Trophoblast cell (in vitro differentiated cells and primary cell): Measurements from ENCODE around the gene IL18R1.

Experiments
- DNase-seq, 2 donors: peaks; one replicate each; pipeline ENCODE4 v3.0.0-alpha.2; 2016
- H2AFZ ChIP-seq: 2 replicates; pipeline ENCODE4 v1.6.1; 2013; ENCODE audit warnings: low read length, moderate library complexity, mild to moderate bottlenecking; ENCODE audit not compliant: insufficient read depth, poor library complexity
- H2AK5ac ChIP-seq: 2 replicates; pipeline ENCODE4 v1.6.1; 2013; ENCODE audit warnings: mild to moderate bottlenecking, low read length
- H2BK120ac ChIP-seq: 2 replicates; pipeline ENCODE4 v1.6.1; 2013; ENCODE audit warnings: low read length, mild to moderate bottlenecking, moderate library complexity; ENCODE audit not compliant: insufficient read depth, poor library complexity
- H2BK12ac ChIP-seq: 2 replicates; pipeline ENCODE4 v1.6.1; 2013; ENCODE audit warnings: mild to moderate bottlenecking, low read length, moderate library complexity
- H2BK5ac ChIP-seq: 2 replicates; pipeline ENCODE4 v1.6.1; 2013; ENCODE audit warnings: low read length, low read depth, moderate library complexity, mild to moderate bottlenecking; ENCODE audit not compliant: poor library complexity
- H3K14ac ChIP-seq: 2 replicates; pipeline ENCODE4 v1.6.1; 2013; ENCODE audit warnings: mild to moderate bottlenecking, low read length
- H3K18ac ChIP-seq: 2 replicates; pipeline ENCODE4 v1.6.1; 2013; ENCODE audit warnings: mild to moderate bottlenecking, low read length
- H3K23ac ChIP-seq: 2 replicates; pipeline ENCODE4 v1.6.1; 2013; ENCODE audit warnings: low read length
- H3K27ac ChIP-seq: 2 replicates; pipeline ENCODE4 v1.5.1; 2013; ENCODE audit warnings: low read depth, mild to moderate bottlenecking, inconsistent platforms, low read length, moderate library complexity
- H3K27me3 ChIP-seq: 2 replicates; pipeline ENCODE4 v1.6.1; 2013; ENCODE audit warnings: inconsistent platforms, mild to moderate bottlenecking, low read length, moderate library complexity; ENCODE audit not compliant: insufficient read depth
- H3K36me3 ChIP-seq, 2 experiments: 1 replicate in 1 of 2; 2 replicates in 1 of 2; pipeline ENCODE4 v1.6.1; 2013; ENCODE audit warnings: low read length in 2 of 2, mild to moderate bottlenecking in 2 of 2, moderate library complexity in 1 of 2; ENCODE audit not compliant: insufficient read depth in 2 of 2, control insufficient read depth in 1 of 2
- H3K4ac ChIP-seq: 2 replicates; pipeline ENCODE4 v1.6.1; 2013; ENCODE audit warnings: low read depth, mild to moderate bottlenecking, low read length, moderate library complexity
- H3K4me1 ChIP-seq, 2 experiments: 1 replicate in 1 of 2; 2 replicates in 1 of 2; pipeline ENCODE4 v1.6.1; 2013; ENCODE audit warnings: low read length in 2 of 2, mild to moderate bottlenecking in 2 of 2, moderate library complexity in 1 of 2; ENCODE audit not compliant: insufficient read depth in 2 of 2, control insufficient read depth in 1 of 2
- H3K4me2 ChIP-seq: 2 replicates; pipeline ENCODE4 v1.6.1; 2013; ENCODE audit warnings: inconsistent platforms, mild to moderate bottlenecking, low read length, moderate library complexity
- H3K4me3 ChIP-seq: 2 replicates; pipeline ENCODE4 v1.5.1; 2013; ENCODE audit warnings: mild to moderate bottlenecking, low read depth, low read length, inconsistent platforms
- H3K79me1 ChIP-seq: one replicate; pipeline ENCODE4 v1.6.1; 2013; ENCODE audit warnings: low read length
- H3K79me2 ChIP-seq: 2 replicates; pipeline ENCODE4 v1.6.1; 2013; ENCODE audit warnings: low read length, mild to moderate bottlenecking; ENCODE audit not compliant: control insufficient read depth, insufficient read depth, poor library complexity
- H3K9ac ChIP-seq: 2 replicates; pipeline ENCODE4 v1.6.1; 2013; ENCODE audit warnings: mild to moderate bottlenecking, low read length
- H3K9me3 ChIP-seq: 2 replicates; pipeline ENCODE4 v1.6.1; 2013; ENCODE audit warnings: low read depth, mild to moderate bottlenecking, control low read depth, inconsistent platforms, low read length; ENCODE audit not compliant: insufficient read depth
- H4K12ac ChIP-seq: 2 replicates; pipeline ENCODE4 v1.6.1; 2013; ENCODE audit warnings: low read depth, mild to moderate bottlenecking, low read length, moderate library complexity
- H4K8ac ChIP-seq: 2 replicates; pipeline ENCODE4 v1.6.1; 2013; ENCODE audit warnings: low read depth, mild to moderate bottlenecking, low read length, moderate library complexity
- H4K91ac ChIP-seq: one replicate; pipeline ENCODE4 v1.6.1; 2013; ENCODE audit warnings: low read depth, mild to moderate bottlenecking, low read length, moderate library complexity
- WGBS: extraction: QIAGEN DNeasy Blood & Tissue Kit; methylation state at CpG from one replicate; pipeline ENCODE4 v1.1.7; 2013; ENCODE audit warnings: missing lambda C conversion rate; ENCODE audit not compliant: insufficient read length, insufficient coverage; ENCODE audit errors: extremely low coverage; 5-methylcytosine and 5-hydroxymethylcytosine counted together

The IL18R1 gene

DNA sequence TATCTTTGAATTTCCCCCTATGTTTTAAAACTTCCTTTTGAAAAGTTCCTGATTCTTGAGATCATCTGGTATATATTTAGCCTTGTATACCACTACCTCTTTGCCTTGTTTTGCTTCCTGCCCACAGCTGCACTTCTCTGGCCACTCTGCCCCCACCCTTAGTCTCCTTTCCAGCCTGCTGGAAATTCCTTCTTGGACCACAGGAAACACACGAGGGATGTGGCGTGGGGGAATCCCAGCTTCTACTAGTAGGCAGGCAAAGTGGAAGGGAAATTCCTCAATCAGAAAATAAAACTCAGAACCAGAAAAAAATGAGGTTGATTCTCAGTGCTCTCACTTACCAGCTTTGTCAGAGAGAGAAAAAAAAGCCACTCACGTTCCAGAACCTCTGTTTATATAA, 80.7 kb downstream of the IL18R1 start:
- Histone ChIP-seq H2BK120ac (no peak overlapping the region), H3K4me3 (no peak overlapping the region), H3K14ac (no peak overlapping the region), H4K8ac (no peak overlapping the region), H3K27ac (no peak overlapping the region), H2BK5ac (no peak overlapping the region), H2AK5ac (no peak overlapping the region), H3K9me3 (no peaks in the 10 kb centered on the region), H2AFZ (no peak overlapping the region), H3K79me2 (no peaks in the 10 kb centered on the region), H3K23ac (no peak overlapping the region), H4K91ac (no peak overlapping the region), H3K18ac (no peak overlapping the region), H3K9ac (no peak overlapping the region), H3K36me3 (no peaks in the 10 kb centered on the region), H3K27me3 (no peaks in the 10 kb centered on the region), H3K4me2 (no peak overlapping the region), H4K12ac (no peak overlapping the region), H3K4me1 (peaks cover 5 to 7% of the 10 kb centered on the region in 2 experiments), H2BK12ac (no peak overlapping the region), H3K4ac (no peak overlapping the region), H3K79me1 (no peaks in the 10 kb centered on the region)
- no CpG with 5 or more reads among the region's 3 CpGs for WGBS
- no peak for DNase-seq

DNA sequence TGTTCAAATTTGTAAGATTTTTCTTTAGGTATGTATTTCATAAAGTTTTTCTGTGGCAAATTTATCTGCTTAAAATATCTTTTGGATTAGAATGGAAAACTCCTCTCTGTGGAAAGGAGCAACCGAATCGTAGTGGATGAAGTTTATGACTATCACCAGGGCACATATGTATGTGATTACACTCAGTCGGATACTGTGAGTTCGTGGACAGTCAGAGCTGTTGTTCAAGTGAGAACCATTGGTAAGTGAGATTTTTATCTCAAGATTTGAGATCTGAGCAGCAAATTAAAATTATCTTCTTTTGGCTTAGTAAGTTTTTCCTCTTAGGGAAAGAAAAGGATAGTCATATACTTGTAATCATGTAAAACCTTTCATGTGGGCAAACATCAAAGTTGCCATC, 81.5 kb downstream of the IL18R1 start:
- Histone ChIP-seq H3K4me1 (peaks cover 5 to 7% of the 10 kb centered on the region in 2 experiments), H2AK5ac (no peak overlapping the region), H3K14ac (no peak overlapping the region), H3K9me3 (no peaks in the 10 kb centered on the region), H3K4me3 (no peak overlapping the region), H3K23ac (no peak overlapping the region), H3K27me3 (no peaks in the 10 kb centered on the region), H3K27ac (no peak overlapping the region), H3K4ac (no peak overlapping the region), H4K12ac (no peak overlapping the region), H2BK5ac (no peak overlapping the region), H2BK120ac (no peak overlapping the region), H3K79me2 (no peaks in the 10 kb centered on the region), H4K8ac (no peak overlapping the region), H3K36me3 (no peaks in the 10 kb centered on the region), H4K91ac (no peak overlapping the region), H3K79me1 (no peaks in the 10 kb centered on the region), H3K9ac (no peak overlapping the region), H3K4me2 (no peak overlapping the region), H3K18ac (no peak overlapping the region), H2AFZ (no peak overlapping the region), H2BK12ac (no peak overlapping the region)
- no peak for DNase-seq
- no CpG with 5 or more reads among the region's 4 CpGs for WGBS

DNA sequence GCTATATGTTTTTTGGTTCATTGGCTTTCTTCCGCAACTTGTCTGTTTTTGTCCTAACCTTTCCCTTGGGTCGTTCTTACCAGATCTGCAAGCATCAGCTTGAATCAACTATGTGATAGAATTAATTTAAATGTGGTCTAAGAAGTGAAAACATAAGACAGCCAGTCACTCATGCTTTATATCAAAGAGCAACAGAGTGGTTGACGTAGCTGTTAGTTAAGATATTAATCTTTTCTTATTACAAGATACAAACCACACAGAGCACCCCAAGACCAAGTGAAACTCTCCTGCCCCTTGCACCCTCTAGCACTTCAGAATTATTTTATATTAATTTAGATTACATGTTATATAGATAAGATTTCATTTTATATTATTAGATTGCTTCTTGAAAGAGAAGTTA, 82.5 kb downstream of the IL18R1 start:
- H3K79me1 ChIP-seq = no peaks in the 10 kb centered on the region
- H2BK120ac ChIP-seq = no peak overlapping the region
- no peaks in the 10 kb centered on the region for H3K9me3 ChIP-seq
- H2AFZ ChIP-seq = no peak overlapping the region
- H3K4me3 ChIP-seq = no peak overlapping the region
- H3K23ac ChIP-seq = no peak overlapping the region
- no peak overlapping the region for H2BK12ac ChIP-seq
- no peak overlapping the region for H3K4ac ChIP-seq
- H3K9ac ChIP-seq = no peak overlapping the region
- no peaks in the 10 kb centered on the region for H3K79me2 ChIP-seq
- H3K18ac ChIP-seq = no peak overlapping the region
- H4K12ac ChIP-seq = no peak overlapping the region
- no peak overlapping the region for H3K4me2 ChIP-seq
- H3K27me3 ChIP-seq = no peaks in the 10 kb centered on the region
- no peak overlapping the region for H2BK5ac ChIP-seq
- no peak overlapping the region for H2AK5ac ChIP-seq
- no CpG with 5 or more reads among the region's 3 CpGs for WGBS
- H3K36me3 ChIP-seq = no peaks in the 10 kb centered on the region
- no peak overlapping the region for H3K14ac ChIP-seq
- no peak overlapping the region for H3K27ac ChIP-seq
- peaks cover 4 to 5% of the 10 kb centered on the region in 2 experiments for H3K4me1 ChIP-seq
- H4K91ac ChIP-seq = no peak overlapping the region
- H4K8ac ChIP-seq = no peak overlapping the region
- no peak for DNase-seq

- Histone ChIP-seq H3K27ac (no peak overlapping the region), H3K23ac (no peak overlapping the region), H3K36me3 (no peaks in the 10 kb centered on the region), H3K79me2 (no peaks in the 10 kb centered on the region), H4K91ac (no peak overlapping the region), H2AFZ (no peak overlapping the region), H2BK120ac (no peak overlapping the region), H3K9me3 (no peaks in the 10 kb centered on the region), H2AK5ac (no peak overlapping the region), H4K12ac (no peak overlapping the region), H2BK5ac (no peak overlapping the region), H4K8ac (no peak overlapping the region), H3K14ac (no peak overlapping the region), H3K27me3 (no peaks in the 10 kb centered on the region), H2BK12ac (peak overlapping the region; percentile 41), H3K4me1 (peaks cover 4 to 5% of the 10 kb centered on the region in 2 experiments), H3K4me3 (no peak overlapping the region), H3K4me2 (no peak overlapping the region), H3K4ac (no peak overlapping the region), H3K18ac (no peak overlapping the region), H3K9ac (no peak overlapping the region), H3K79me1 (no peaks in the 10 kb centered on the region)
- no peak for DNase-seq
- WGBS = no CpG with 5 or more reads among the region's 2 CpGs
These were observed 83.0 kb downstream of the IL18R1 start for GRCh38 chr2:102438578-102438977.
